HG03064 (cell line): ENCODE data around the gene TAF7L.

Experiments used
- ATAC-seq: cut with Tn5 transposase; IDR thresholded peaks from one replicate; pipeline ENCODE4 v1.9.1; 2021; ENCODE audit warnings: low read depth; ENCODE audit not compliant: unreplicated experiment

The TAF7L gene

GRCh38 chrX:101223226-101223625, 67.9 kb downstream of the TAF7L start:
- no peak for ATAC-seq

GRCh38 chrX:101220662-101221260, 70.4 kb downstream of the TAF7L start:
- no peak for ATAC-seq

DNA sequence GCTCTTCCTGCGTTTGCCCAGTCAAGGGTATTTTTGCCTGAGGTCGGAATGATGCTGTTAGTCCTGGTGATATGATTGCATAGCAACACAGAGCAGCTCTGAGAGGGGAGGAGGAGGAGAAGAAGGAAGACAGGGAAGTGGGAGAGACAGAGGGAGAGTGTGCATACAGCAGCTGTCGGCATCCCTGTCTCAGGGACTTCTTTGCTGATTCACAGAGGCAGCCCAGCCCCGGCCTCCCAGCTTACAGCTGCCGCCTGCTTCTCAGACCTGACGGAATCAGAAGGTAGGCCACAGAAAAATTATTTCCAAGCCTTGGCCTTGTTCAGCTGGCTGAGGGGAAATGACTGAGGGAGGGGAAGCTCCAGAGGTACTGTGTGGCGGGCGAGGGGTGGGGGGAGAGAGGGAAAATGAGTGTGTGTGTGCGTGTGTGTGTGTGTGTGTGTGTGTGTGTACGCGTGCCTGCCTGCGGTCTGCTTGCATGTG, 71.2 kb downstream of the TAF7L start:
- ATAC-seq = no peak

- no peak for ATAC-seq
Measured at GRCh38 chrX:101219116-101219863, 71.8 kb downstream of the TAF7L start, which contains the start of gene DRP2. DRP2 (plus strand) TSS chrX:101219786; CDS start chrX:101231648, 11,862 bp downstream.
